ENCODE data around the gene WWC1.

GRCh38 chr5:168320805-168321204, 29.4 kb downstream of the WWC1 start:
- TF ChIP-seq GATA2 (IDR thresholded peaks at IDR 0.05; ENCODE audit: low read depth, low read length) (no peak), GATA3 (IDR thresholded peaks at IDR 0.05; ENCODE audit: low read depth, low read length) (no peak)

Measured in SH-SY5Y (cell line).